Measurements from ENCODE around the gene RABGGTB.
"Not testable (repeated sequence)": the region's sequence is repeated elsewhere in the genome, so short reads cannot be mapped to it uniquely, and the experiment has no call there.

RABGGTB gene

GRCh38 chr1:75785983-75786853 is at the start of gene RABGGTB:
RABGGTB (plus strand) TSS chr1:75786256; CDS start chr1:75786272, 16 bp downstream.
- in situ Hi-C loops (cut with HindIII; ENCODE audit: low pct_ligation_motif_present, low pct_unique_long_range_greater_than_20kb, low sequenced_read_pairs), result no loop called here
- peak; percentile 94 for DNase-seq

GRCh38 chr1:75742047-75742625 is 43.9 kb upstream of the RABGGTB start:
- in situ Hi-C loops (cut with HindIII; ENCODE audit: low pct_ligation_motif_present, low pct_unique_long_range_greater_than_20kb, low sequenced_read_pairs), result no loop called here

DNA sequence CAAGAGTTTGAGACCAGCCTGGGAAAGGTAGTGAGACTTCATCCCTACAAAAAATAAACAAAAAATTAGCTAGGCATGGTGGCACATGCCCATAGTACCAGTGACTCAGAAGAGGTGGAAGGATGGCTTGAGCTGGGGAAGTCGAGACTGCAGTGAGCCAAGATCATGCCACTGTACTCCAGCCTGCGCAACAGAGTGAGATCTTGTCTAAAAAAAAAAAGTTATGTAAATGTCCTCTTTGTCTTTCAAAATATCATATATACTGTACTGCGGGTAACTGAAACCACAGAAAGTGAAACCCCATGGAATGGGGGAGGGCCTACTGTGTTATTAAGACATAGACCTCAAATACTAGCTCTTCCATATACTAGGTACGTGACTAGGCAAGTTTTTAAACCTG is 40.8 kb upstream of the RABGGTB start:
- DNase-seq, result no peak

More at GRCh38 chr1:75742047-75742625, 43.9 kb upstream of the RABGGTB start:
- DNase-seq, result no peak

GRCh38 chr1:75757210-75757609 is 28.8 kb upstream of the RABGGTB start:
- in situ Hi-C loops (cut with HindIII; ENCODE audit: low pct_ligation_motif_present, low pct_unique_long_range_greater_than_20kb, low sequenced_read_pairs); DNase-seq: not testable (repeated sequence)

More for the DNA sequence above, 40.8 kb upstream of the RABGGTB start:
- in situ Hi-C loops (cut with HindIII; ENCODE audit: low pct_ligation_motif_present, low pct_unique_long_range_greater_than_20kb, low sequenced_read_pairs), result no loop called here

DNA sequence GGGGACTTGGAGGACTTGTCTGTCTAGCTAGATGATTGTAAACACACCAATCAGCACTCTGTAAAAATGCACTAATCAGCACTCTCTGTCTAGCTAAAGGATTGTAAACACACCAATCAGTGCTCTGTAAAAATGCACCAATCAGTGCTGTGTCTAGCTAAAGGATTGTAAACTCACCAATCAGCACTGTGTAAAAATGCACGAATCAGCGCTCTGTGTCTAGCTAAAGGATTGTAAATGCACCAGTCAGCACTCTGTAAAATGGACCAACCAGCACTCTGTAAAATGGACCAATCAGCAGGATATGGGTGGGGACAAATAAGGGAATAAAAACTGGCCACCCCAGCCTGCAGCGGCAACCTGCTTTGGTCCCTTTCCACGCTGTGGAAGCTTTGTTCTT is 27.5 kb upstream of the RABGGTB start:
- DNase-seq; in situ Hi-C loops (cut with HindIII; ENCODE audit: low pct_ligation_motif_present, low pct_unique_long_range_greater_than_20kb, low sequenced_read_pairs): not testable (repeated sequence)

- no peak for DNase-seq
- in situ Hi-C loops (cut with HindIII; ENCODE audit: low pct_ligation_motif_present, low pct_unique_long_range_greater_than_20kb, low sequenced_read_pairs), result no loop called here
Measured at GRCh38 chr1:75764057-75764655, 21.9 kb upstream of the RABGGTB start.

- in situ Hi-C loops (cut with HindIII; ENCODE audit: low pct_ligation_motif_present, low pct_unique_long_range_greater_than_20kb, low sequenced_read_pairs), result no loop called here
- DNase-seq, result peak; percentile 46
Measured at GRCh38 chr1:75765697-75766355, 20.2 kb upstream of the RABGGTB start.

GRCh38 chr1:75768016-75768415 is 18.0 kb upstream of the RABGGTB start:
- no peak for DNase-seq
- in situ Hi-C loops (cut with HindIII; ENCODE audit: low pct_ligation_motif_present, low pct_unique_long_range_greater_than_20kb, low sequenced_read_pairs), result no loop called here

DNA sequence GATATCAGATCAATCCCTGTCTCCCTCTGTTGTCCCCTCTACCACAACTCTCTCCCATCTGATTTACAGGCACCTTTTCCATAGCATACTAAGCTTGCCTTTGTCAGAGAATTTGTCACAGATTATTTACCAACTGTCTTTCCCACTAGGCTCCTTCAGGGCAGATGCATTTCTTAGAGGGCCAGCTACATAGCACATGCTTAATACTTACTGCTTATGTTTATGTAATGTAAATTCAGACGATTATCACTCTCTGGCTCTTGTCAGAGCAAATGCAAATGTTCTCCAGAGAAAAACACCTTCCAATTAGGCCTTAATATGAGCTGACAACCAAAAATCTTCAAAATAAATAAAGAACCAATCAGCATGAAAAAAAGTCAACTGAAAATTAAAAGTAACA is 15.3 kb upstream of the RABGGTB start:
- in situ Hi-C loops (cut with HindIII; ENCODE audit: low pct_ligation_motif_present, low pct_unique_long_range_greater_than_20kb, low sequenced_read_pairs), result no loop called here
- no peak for DNase-seq

DNA sequence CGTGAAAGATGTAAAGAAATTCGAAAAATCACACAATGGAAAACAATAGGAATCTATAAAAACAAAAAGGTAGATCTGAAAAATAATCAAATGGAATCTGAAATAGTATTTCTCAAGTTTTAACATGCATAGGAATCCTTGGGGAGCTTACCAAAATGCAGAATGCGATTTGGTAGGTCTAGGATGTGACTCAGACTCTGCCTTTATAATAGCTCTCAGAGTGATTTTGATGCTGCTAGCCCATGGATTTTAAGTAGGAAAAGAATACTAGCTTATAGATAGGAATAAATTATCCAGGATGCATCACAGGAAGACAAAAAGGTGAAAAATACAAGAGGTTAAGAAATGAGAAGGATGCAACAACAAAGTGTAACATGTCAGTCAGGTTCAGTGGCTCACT is 14.1 kb upstream of the RABGGTB start:
- no peak for DNase-seq
- in situ Hi-C loops (cut with HindIII; ENCODE audit: low pct_ligation_motif_present, low pct_unique_long_range_greater_than_20kb, low sequenced_read_pairs), result no loop called here

- in situ Hi-C loops (cut with HindIII; ENCODE audit: low pct_ligation_motif_present, low pct_unique_long_range_greater_than_20kb, low sequenced_read_pairs); DNase-seq: not testable (repeated sequence)
Measured at GRCh38 chr1:75777812-75778211, 8.2 kb upstream of the RABGGTB start.

- in situ Hi-C loops (cut with HindIII; ENCODE audit: low pct_ligation_motif_present, low pct_unique_long_range_greater_than_20kb, low sequenced_read_pairs), result not testable (repeated sequence)
Measured at GRCh38 chr1:75778694-75779093, 7.4 kb upstream of the RABGGTB start.

GRCh38 chr1:75780183-75780582 is 5.9 kb upstream of the RABGGTB start:
- in situ Hi-C loops (cut with HindIII; ENCODE audit: low pct_ligation_motif_present, low pct_unique_long_range_greater_than_20kb, low sequenced_read_pairs), result not testable (repeated sequence)

More at GRCh38 chr1:75778694-75779093, 7.4 kb upstream of the RABGGTB start:
- not testable (repeated sequence) for DNase-seq

GRCh38 chr1:75783920-75784319 is 2.1 kb upstream of the RABGGTB start:
- not testable (repeated sequence) for DNase-seq

More at GRCh38 chr1:75780183-75780582, 5.9 kb upstream of the RABGGTB start:
- not testable (repeated sequence) for DNase-seq

DNA sequence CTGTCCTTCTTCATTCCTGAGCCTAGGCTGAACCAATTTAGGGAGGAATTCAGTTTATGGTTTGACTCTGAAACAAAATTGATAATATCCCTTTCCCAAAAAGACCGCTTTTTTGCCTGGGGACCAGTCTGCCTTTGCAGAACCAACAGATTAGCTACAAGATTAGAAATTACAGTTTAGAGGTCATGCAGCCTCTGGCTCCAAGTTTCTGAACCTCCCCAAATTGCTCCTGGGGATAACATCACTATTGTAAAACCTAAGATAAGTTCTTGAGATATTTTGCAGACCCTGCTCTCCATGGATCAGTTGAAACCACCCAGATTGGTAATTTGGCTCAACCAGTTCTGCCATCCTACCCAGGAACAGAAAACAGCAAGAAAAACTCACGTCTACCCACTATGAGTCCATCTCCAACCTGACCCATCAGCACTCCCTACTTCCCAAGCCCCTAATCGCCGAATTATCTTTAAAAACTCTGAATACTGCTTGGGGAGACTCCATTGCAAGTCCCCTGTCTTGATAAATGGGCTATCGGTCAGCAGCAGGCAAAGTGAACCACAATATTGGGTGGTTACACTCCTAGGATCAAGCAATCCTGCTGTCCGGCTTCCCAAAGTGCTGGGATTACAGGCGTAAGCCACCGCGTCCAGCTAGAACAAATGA is 605 bp upstream of the RABGGTB start:
- in situ Hi-C loops (cut with HindIII; ENCODE audit: low pct_ligation_motif_present, low pct_unique_long_range_greater_than_20kb, low sequenced_read_pairs), result no loop called here
- no peak for DNase-seq

More at GRCh38 chr1:75783920-75784319, 2.1 kb upstream of the RABGGTB start:
- in situ Hi-C loops (cut with HindIII; ENCODE audit: low pct_ligation_motif_present, low pct_unique_long_range_greater_than_20kb, low sequenced_read_pairs), result not testable (repeated sequence)

GRCh38 chr1:75786901-75787493 is 941 bp downstream of the RABGGTB start:
- no peak for DNase-seq
- in situ Hi-C loops (cut with HindIII; ENCODE audit: low pct_ligation_motif_present, low pct_unique_long_range_greater_than_20kb, low sequenced_read_pairs), result no loop called here

- no peak for DNase-seq
- in situ Hi-C loops (cut with HindIII; ENCODE audit: low pct_ligation_motif_present, low pct_unique_long_range_greater_than_20kb, low sequenced_read_pairs), result no loop called here
Measured at GRCh38 chr1:75787524-75787923, 1.5 kb downstream of the RABGGTB start.

DNA sequence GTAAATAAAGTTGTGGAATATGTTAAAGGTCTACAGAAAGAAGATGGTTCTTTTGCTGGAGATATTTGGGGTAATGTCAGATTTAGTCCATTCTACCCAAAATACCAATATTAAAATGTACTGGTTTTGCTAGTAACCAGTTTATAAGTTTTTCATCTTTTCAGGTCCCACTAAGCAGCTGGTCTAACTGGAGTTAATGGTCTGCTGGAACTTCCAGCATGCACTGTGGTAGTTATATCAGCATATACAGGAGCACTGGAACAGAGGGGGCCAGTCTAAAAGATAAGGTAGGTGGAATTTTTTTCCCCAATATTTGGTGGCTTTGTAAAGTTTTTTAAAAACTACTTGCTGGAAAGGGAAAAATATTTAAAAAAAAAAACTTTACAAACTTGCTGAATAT is 3.9 kb downstream of the RABGGTB start:
- in situ Hi-C loops (cut with HindIII; ENCODE audit: low pct_ligation_motif_present, low pct_unique_long_range_greater_than_20kb, low sequenced_read_pairs), result no loop called here

More for the DNA sequence above, 3.9 kb downstream of the RABGGTB start:
- no peak for DNase-seq
